Bronchial epithelial cell (primary cell): ENCODE results near the gene FEZ2. TPM values are rescaled to one million over a fixed set of nuclear protein-coding genes. Genes with fewer than 3 reads are reported as not detected.

ENCODE experiments used
- DNase-seq: peaks from one replicate; pipeline ENCODE4 v3.0.0-alpha.2; 2010; ENCODE audit warnings: low read depth
- FAIRE-seq: peaks from 2 replicates; lab custom pipeline; 2011; peaks lifted over from hg19 to GRCh38; lab: Jason Lieb, UNC
- H3K27me3 ChIP-seq: 2 replicates; pipeline ENCODE4 v1.5.1; 2011; ENCODE audit warnings: low read length; ENCODE audit not compliant: control insufficient read depth, insufficient read depth
- H3K36me3 ChIP-seq: 2 replicates; pipeline ENCODE4 v1.5.1; 2011; ENCODE audit warnings: low read length; ENCODE audit not compliant: control insufficient read depth, insufficient read depth
- H3K4me3 ChIP-seq: 2 replicates; pipeline ENCODE4 v1.5.1; 2011; ENCODE audit warnings: mild to moderate bottlenecking, low read depth, low read length, control low read depth
- CTCF ChIP-seq: IDR thresholded peaks from 2 replicates; pipeline ENCODE4 v1.5.1; 2011; ENCODE audit warnings: mild to moderate bottlenecking, moderate library complexity, low read length, control low read depth, inconsistent platforms; ENCODE audit not compliant: insufficient read depth, severe bottlenecking
- total RNA-seq: library from RNA; depleted of rRNA; stranded (reverse); fragments of >200 nt; gene quantifications from 2 replicates; pipeline ENCODE4 v1.2.1, GENCODE V29; 2014

FEZ2 gene
- total RNA-seq, 1 donor from 2014 or later: 46.3 TPM

DNA sequence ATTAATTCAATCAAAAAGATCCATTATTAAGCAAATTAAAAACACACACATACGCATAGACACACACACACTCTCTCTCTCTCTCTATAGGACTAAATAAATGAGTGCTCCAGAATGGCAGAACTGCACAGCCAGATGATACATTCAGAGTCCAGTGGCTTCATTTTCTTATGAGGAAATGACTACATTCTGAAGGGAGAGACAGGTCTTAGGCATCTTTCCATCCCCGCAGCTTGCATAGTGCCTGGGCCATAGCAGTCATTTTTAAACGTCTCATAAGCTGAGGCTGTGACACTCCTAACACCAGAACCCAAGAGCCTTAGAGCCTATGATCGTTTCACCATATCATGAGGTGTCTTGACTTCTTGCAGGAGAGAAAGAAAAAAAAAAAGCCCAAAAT lies 31.1 kb downstream of the FEZ2 start:
- DNase-seq (no peak), FAIRE-seq (no peak)
- no peak overlapping the region for H3K4me3 ChIP-seq

GRCh38 chr2:36565712-36566111 lies 32.3 kb downstream of the FEZ2 start:
- H3K4me3 ChIP-seq: no peak overlapping the region
- no peaks in the 10 kb centered on the region for H3K27me3 ChIP-seq
- no peak for DNase-seq
- peaks cover 3% of the 10 kb centered on the region for H3K36me3 ChIP-seq
- no peak for FAIRE-seq
- no peak for TF ChIP-seq CTCF

More for the DNA sequence above, 31.1 kb downstream of the FEZ2 start:
- no peak for TF ChIP-seq CTCF
- Histone ChIP-seq H3K27me3 (no peaks in the 10 kb centered on the region), H3K36me3 (peaks cover 3% of the 10 kb centered on the region)

GRCh38 chr2:36564377-36564930 lies 33.5 kb downstream of the FEZ2 start:
- peaks cover 5% of the 10 kb centered on the region for H3K36me3 ChIP-seq
- DNase-seq (no peak), FAIRE-seq (no peak)
- H3K4me3 ChIP-seq: no peak overlapping the region
- no peak for TF ChIP-seq CTCF
- no peaks in the 10 kb centered on the region for H3K27me3 ChIP-seq

DNA sequence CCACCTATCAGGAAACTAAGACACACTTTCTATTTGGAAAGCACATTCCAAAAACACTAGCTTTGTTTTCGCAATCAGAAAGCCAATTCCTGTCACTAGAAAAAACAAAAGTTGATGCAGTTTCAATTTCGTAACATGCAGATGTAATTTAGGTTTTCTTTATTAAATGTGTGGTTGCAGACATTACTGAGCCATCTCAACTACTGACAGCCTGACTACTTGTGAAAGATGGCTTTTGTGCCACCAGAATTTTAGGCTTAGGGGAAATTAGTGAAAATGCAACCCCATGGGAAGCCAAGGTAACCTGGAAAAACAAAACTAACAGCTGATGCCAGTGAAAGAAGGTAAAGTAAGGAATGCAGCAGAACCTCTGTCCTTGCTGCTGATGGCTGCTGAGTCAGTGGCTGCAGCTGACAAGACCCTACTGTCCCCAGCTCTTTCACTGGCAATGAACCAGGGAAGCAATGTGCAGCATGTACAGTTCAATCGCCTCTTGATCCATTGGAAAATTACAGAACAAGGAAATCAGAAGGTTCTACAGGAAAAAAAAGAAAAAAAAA lies 34.9 kb downstream of the FEZ2 start:
- H3K4me3 ChIP-seq: no peak overlapping the region
- no peak for TF ChIP-seq CTCF
- peaks cover 5% of the 10 kb centered on the region for H3K36me3 ChIP-seq
- FAIRE-seq: no peak
- H3K27me3 ChIP-seq: no peaks in the 10 kb centered on the region
- DNase-seq: peak; percentile 47

- Histone ChIP-seq H3K4me3 (no peak overlapping the region), H3K36me3 (peaks cover 5% of the 10 kb centered on the region), H3K27me3 (no peaks in the 10 kb centered on the region)
- no peak for TF ChIP-seq CTCF
- peak; percentile 71 for DNase-seq
- no peak for FAIRE-seq
Observed at GRCh38 chr2:36562240-36562639, 35.7 kb downstream of the FEZ2 start.
